GM10847 (cell line): ENCODE results near the gene SHBG.

ENCODE experiments used
- POLR2A ChIP-seq: IDR thresholded peaks from 2 replicates; pipeline ENCODE4 v1.6.1; 2011; ENCODE audit not compliant: insufficient read length; ENCODE audit errors: extremely low read depth

SHBG gene

GRCh38 chr17:7656958-7657609 lies 27.1 kb downstream of the SHBG start:
- no peak for TF ChIP-seq POLR2A

GRCh38 chr17:7667656-7668406 lies 37.9 kb downstream of the SHBG start:
- TF ChIP-seq POLR2A, result no peak

GRCh38 chr17:7668482-7668881 lies 38.5 kb downstream of the SHBG start:
- no peak for TF ChIP-seq POLR2A

GRCh38 chr17:7673239-7673638 lies 43.3 kb downstream of the SHBG start:
- TF ChIP-seq POLR2A, result no peak

- TF ChIP-seq POLR2A, result no peak
These were observed 45.0 kb downstream of the SHBG start for GRCh38 chr17:7674934-7675333.

- no peak for TF ChIP-seq POLR2A
These were observed 46.6 kb downstream of the SHBG start for GRCh38 chr17:7676533-7676932.

- no peak for TF ChIP-seq POLR2A
These were observed 47.6 kb downstream of the SHBG start for GRCh38 chr17:7677388-7678067.
